Cardiac muscle cell (in vitro differentiated cells and primary cell): ENCODE results near the gene UGDH. TPM values are rescaled to one million over a fixed set of nuclear protein-coding genes. Genes with fewer than 3 reads are reported as not detected.

Experiments used
- DNase-seq, 2 donors: peaks; one replicate each; pipeline versions ENCODE4 v3.0.0 to v3.0.0-alpha.2; 2010 to 2017; ENCODE audit warnings: low read depth in 1 of 2, low spot score in 1 of 2
- H3K27ac ChIP-seq: fragments of 200-600 bp; sonication (generic); 2 replicates; pipeline ENCODE4 v1.5.1; 2016
- H3K27me3 ChIP-seq: fragments of 200-600 bp; sonication (generic); 2 replicates; pipeline ENCODE4 v1.6.0; 2016; ENCODE audit warnings: control low read depth
- H3K36me3 ChIP-seq: fragments of 200-600 bp; sonication (generic); 2 replicates; pipeline ENCODE4 v1.5.1; 2016; ENCODE audit warnings: control low read depth
- H3K4me1 ChIP-seq: fragments of 200-600 bp; sonication (generic); 2 replicates; pipeline ENCODE4 v1.8.1; 2017; ENCODE audit warnings: low read depth, mild to moderate bottlenecking, mixed run types
- H3K4me3 ChIP-seq: fragments of 200-600 bp; sonication (generic); 2 replicates; pipeline ENCODE4 v1.5.1; 2016; ENCODE audit warnings: mild to moderate bottlenecking
- H3K9me3 ChIP-seq: fragments of 200-600 bp; sonication (generic); 2 replicates; pipeline ENCODE4 v1.5.1; 2017; ENCODE audit warnings: low read depth, mild to moderate bottlenecking, control low read depth
- polyA plus RNA-seq: library from polyadenylated mRNA; unstranded; fragments of >200 nt; fragmentation: Nextera tagmentation; extraction: Ambion mirVana; gene quantifications from 2 replicates; pipeline ENCODE4 v1.2.1, GENCODE V29; 2016
- total RNA-seq: library from RNA; depleted of rRNA; stranded (reverse); fragments of >200 nt; gene quantifications from 2 replicates; pipeline ENCODE4 v1.2.3, GENCODE V29; 2016
- TF ChIP-seq, protein P1 (sequence below): IDR thresholded peaks from 2 replicates; pipeline ENCODE4 v1.5.1; 2012; ENCODE audit warnings: low read depth, mild to moderate bottlenecking, low read length

Gene UGDH
- total and polyA plus RNA-seq, 2 experiments from 2014 or later: 26.1 to 85.6 TPM

- DNase-seq: no peak
- H3K27me3 ChIP-seq: no peaks in the 10 kb centered on the region
- TF ChIP-seq, protein P1, sequence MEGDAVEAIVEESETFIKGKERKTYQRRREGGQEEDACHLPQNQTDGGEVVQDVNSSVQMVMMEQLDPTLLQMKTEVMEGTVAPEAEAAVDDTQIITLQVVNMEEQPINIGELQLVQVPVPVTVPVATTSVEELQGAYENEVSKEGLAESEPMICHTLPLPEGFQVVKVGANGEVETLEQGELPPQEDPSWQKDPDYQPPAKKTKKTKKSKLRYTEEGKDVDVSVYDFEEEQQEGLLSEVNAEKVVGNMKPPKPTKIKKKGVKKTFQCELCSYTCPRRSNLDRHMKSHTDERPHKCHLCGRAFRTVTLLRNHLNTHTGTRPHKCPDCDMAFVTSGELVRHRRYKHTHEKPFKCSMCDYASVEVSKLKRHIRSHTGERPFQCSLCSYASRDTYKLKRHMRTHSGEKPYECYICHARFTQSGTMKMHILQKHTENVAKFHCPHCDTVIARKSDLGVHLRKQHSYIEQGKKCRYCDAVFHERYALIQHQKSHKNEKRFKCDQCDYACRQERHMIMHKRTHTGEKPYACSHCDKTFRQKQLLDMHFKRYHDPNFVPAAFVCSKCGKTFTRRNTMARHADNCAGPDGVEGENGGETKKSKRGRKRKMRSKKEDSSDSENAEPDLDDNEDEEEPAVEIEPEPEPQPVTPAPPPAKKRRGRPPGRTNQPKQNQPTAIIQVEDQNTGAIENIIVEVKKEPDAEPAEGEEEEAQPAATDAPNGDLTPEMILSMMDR: no peak
- H3K36me3 ChIP-seq: peaks cover 11% of the 10 kb centered on the region
- H3K27ac ChIP-seq: no peak overlapping the region
- no peaks in the 10 kb centered on the region for H3K4me1 ChIP-seq
- H3K4me3 ChIP-seq: no peak overlapping the region
- H3K9me3 ChIP-seq: no peaks in the 10 kb centered on the region
Observed at GRCh38 chr4:39470402-39470801, 56.8 kb downstream of the UGDH start.

DNA sequence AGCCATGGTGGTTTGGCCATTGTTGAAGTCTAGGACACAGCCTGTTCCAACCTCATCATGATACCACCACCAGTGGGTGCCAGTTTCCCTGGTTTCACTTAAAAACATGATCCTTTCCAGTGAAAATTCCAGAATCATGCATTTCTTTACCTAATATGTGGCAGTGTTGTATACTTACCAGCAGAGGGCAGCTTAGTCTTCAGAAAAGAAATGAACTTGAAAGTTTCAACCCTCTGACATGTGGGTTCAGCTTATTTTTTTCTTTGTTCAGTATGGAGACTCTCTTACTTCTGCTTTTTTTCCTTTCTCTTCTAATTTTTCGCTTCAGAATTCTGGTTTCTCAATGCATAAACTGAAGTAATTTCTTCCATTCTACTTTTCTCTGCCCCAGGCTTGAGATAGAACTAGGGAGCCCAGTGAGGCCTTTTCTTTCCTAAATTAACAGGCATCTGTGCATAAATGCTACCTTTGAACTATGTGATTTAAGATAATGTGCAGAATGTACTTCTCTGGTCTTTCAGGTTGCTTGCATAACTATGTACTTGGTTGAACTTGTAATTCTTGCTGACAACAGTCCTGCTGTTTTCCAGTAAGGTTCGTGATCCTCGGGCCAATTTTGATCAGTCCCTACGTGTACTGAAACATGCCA, 57.7 kb downstream of the UGDH start:
- H3K27me3 ChIP-seq: no peaks in the 10 kb centered on the region
- no peak overlapping the region for H3K4me3 ChIP-seq
- TF ChIP-seq, protein P1: peak; percentile 83
- H3K4me1 ChIP-seq: no peaks in the 10 kb centered on the region
- H3K27ac ChIP-seq: peak overlapping the region; percentile 20
- H3K36me3 ChIP-seq: peaks cover 11% of the 10 kb centered on the region
- no peaks in the 10 kb centered on the region for H3K9me3 ChIP-seq
- DNase-seq: peak; percentile 72 to 90

GRCh38 chr4:39467464-39467863, 59.8 kb downstream of the UGDH start:
- Histone ChIP-seq H3K9me3 (no peaks in the 10 kb centered on the region), H3K4me1 (no peaks in the 10 kb centered on the region), H3K27me3 (no peaks in the 10 kb centered on the region), H3K4me3 (no peak overlapping the region), H3K27ac (no peak overlapping the region), H3K36me3 (peaks cover 28% of the 10 kb centered on the region)
- DNase-seq: no peak
- TF ChIP-seq, protein P1: no peak

GRCh38 chr4:39466747-39467146, 60.5 kb downstream of the UGDH start:
- H3K27me3 ChIP-seq: no peaks in the 10 kb centered on the region
- no peak overlapping the region for H3K27ac ChIP-seq
- H3K4me3 ChIP-seq: no peak overlapping the region
- DNase-seq: no peak
- H3K4me1 ChIP-seq: no peaks in the 10 kb centered on the region
- TF ChIP-seq, protein P1: no peak
- no peaks in the 10 kb centered on the region for H3K9me3 ChIP-seq
- peaks cover 23% of the 10 kb centered on the region for H3K36me3 ChIP-seq

DNA sequence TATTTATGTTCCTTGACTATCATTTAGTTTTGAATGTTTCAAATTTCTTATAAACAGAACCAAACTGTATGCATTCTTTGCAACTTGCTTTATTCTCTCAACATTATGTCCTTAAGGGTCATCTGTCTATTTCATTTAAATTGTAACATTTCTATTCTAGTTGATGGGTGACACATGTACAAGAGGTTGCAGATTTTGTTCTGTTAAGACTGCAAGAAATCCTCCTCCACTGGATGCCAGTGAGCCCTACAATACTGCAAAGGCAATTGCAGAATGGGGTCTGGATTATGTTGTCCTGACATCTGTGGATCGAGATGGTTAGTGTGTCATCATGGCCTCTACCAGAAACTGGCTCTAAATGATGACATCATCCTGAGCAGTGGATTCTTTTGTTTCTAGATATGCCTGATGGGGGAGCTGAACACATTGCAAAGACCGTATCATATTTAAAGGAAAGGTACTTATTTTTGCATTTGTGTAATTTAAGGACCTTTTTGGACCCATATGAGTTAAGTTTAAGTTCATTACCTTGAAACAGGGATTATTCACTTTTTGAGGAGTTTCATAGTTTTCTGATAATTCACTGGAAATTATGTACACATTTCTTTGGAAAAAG, 62.2 kb downstream of the UGDH start:
- H3K9me3 ChIP-seq: no peaks in the 10 kb centered on the region
- H3K4me1 ChIP-seq: no peaks in the 10 kb centered on the region
- no peaks in the 10 kb centered on the region for H3K27me3 ChIP-seq
- H3K36me3 ChIP-seq: peaks cover 19% of the 10 kb centered on the region
- TF ChIP-seq, protein P1: peak; percentile 32
- H3K4me3 ChIP-seq: no peak overlapping the region
- H3K27ac ChIP-seq: peak overlapping the region; percentile 50
- DNase-seq: peak; percentile 35 to 92
